ENCODE measurements around the gene EXOC3L1. TPM values are rescaled to one million over a fixed set of nuclear protein-coding genes. Genes with fewer than 3 reads are reported as not detected.

EXOC3L1 gene
- total and polyA plus RNA-seq, 2 of the 13 experiments (the other 11 are each of a cell fraction or from before 2014, with no cell fraction given) = 0.12 TPM; not detected in 1

DNA sequence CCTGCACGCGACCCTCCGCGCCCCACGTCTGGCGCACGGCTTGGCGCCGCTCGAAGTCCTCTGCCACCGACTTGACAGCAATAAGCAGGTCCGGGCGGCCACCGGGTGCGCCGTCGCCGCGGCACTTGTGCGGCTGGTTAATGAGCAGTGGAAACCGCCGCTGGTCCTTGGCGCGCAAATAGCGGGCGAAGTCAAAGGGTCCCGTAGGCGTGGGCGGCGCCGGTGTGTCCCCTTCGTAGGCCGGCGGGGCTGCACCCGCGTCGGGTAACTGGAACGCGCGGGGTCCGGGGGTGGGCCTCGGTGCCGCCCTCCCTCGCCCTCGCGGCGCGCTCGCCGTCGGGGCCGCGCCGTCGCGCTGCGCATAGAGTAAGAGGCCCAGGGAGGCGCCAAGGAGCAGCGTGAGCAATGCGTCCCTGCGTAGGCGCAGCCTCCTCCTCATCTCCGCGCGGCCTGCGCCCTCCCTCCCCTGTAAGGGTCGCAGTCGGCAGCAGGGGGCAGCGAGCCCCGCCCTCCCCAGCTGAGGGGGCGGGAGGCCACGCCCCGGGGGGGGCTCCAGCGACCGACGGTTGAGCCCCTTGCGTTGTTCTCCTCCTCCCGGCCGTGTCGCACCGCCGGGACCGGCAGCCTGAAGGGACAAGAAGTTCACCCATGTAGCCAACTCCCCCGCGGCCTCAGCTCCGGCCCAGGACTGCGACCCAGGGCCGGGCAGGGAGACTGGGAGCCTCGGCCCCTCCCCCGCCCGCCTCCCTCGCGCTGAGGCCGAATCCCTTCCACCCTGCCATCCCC is 39.7 kb downstream of the EXOC3L1 start (continued):
- TF ChIP-seq, protein P1, sequence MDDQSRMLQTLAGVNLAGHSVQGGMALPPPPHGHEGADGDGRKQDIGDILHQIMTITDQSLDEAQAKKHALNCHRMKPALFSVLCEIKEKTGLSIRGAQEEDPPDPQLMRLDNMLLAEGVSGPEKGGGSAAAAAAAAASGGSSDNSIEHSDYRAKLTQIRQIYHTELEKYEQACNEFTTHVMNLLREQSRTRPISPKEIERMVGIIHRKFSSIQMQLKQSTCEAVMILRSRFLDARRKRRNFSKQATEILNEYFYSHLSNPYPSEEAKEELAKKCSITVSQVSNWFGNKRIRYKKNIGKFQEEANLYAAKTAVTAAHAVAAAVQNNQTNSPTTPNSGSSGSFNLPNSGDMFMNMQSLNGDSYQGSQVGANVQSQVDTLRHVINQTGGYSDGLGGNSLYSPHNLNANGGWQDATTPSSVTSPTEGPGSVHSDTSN (CRISPR knock-in tag; IDR thresholded peaks at IDR 0.05; ENCODE audit: borderline replicate concordance) = no peak
- TF ChIP-seq CC2D1A (CRISPR knock-in tag; IDR thresholded peaks at IDR 0.05) (no peak), ZNF543 (CRISPR knock-in tag; IDR thresholded peaks at IDR 0.05) (no peak), ZNF232 (CRISPR knock-in tag; IDR thresholded peaks at IDR 0.05; ENCODE audit: borderline replicate concordance) (no peak), ZNF235 (CRISPR knock-in tag; IDR thresholded peaks at IDR 0.05; ENCODE audit: borderline replicate concordance) (0 out of 2 replicates have a peak, but pooled peaks have one; percentile 38), MTA1 (CRISPR knock-in tag; IDR thresholded peaks at IDR 0.05; ENCODE audit: borderline replicate concordance) (0 out of 2 replicates have a peak, but pooled peaks have one; percentile 18), LCORL (IDR thresholded peaks at IDR 0.05) (no peak), LCORL (CRISPR knock-in tag; IDR thresholded peaks at IDR 0.05) (no peak), PAF1 (CRISPR knock-in tag; IDR thresholded peaks at IDR 0.05) (peak; percentile 62; the same call in 1 of the 2 replicates), ZFP1 (CRISPR knock-in tag; IDR thresholded peaks at IDR 0.05) (no peak)
- TF ChIP-seq, protein P2, sequence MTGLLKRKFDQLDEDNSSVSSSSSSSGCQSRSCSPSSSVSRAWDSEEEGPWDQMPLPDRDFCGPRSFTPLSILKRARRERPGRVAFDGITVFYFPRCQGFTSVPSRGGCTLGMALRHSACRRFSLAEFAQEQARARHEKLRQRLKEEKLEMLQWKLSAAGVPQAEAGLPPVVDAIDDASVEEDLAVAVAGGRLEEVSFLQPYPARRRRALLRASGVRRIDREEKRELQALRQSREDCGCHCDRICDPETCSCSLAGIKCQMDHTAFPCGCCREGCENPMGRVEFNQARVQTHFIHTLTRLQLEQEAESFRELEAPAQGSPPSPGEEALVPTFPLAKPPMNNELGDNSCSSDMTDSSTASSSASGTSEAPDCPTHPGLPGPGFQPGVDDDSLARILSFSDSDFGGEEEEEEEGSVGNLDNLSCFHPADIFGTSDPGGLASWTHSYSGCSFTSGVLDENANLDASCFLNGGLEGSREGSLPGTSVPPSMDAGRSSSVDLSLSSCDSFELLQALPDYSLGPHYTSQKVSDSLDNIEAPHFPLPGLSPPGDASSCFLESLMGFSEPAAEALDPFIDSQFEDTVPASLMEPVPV (CRISPR knock-in tag; IDR thresholded peaks at IDR 0.05) = no peak
- TF ChIP-seq, protein P3, sequence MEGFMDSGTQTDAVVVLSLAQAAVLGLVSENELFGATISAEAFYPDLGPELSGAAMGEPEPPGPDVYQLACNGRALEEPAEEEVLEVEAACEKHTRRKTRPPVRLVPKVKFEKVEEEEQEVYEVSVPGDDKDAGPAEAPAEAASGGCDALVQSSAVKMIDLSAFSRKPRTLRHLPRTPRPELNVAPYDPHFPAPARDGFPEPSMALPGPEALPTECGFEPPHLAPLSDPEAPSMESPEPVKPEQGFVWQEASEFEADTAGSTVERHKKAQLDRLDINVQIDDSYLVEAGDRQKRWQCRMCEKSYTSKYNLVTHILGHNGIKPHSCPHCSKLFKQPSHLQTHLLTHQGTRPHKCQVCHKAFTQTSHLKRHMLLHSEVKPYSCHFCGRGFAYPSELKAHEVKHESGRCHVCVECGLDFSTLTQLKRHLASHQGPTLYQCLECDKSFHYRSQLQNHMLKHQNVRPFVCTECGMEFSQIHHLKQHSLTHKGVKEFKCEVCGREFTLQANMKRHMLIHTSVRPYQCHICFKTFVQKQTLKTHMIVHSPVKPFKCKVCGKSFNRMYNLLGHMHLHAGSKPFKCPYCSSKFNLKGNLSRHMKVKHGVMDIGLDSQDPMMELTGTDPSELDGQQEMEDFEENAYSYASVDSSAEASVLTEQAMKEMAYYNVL (CRISPR knock-in tag; IDR thresholded peaks at IDR 0.05; ENCODE audit: borderline replicate concordance) = peak; percentile 63
- TF ChIP-seq, protein P4, sequence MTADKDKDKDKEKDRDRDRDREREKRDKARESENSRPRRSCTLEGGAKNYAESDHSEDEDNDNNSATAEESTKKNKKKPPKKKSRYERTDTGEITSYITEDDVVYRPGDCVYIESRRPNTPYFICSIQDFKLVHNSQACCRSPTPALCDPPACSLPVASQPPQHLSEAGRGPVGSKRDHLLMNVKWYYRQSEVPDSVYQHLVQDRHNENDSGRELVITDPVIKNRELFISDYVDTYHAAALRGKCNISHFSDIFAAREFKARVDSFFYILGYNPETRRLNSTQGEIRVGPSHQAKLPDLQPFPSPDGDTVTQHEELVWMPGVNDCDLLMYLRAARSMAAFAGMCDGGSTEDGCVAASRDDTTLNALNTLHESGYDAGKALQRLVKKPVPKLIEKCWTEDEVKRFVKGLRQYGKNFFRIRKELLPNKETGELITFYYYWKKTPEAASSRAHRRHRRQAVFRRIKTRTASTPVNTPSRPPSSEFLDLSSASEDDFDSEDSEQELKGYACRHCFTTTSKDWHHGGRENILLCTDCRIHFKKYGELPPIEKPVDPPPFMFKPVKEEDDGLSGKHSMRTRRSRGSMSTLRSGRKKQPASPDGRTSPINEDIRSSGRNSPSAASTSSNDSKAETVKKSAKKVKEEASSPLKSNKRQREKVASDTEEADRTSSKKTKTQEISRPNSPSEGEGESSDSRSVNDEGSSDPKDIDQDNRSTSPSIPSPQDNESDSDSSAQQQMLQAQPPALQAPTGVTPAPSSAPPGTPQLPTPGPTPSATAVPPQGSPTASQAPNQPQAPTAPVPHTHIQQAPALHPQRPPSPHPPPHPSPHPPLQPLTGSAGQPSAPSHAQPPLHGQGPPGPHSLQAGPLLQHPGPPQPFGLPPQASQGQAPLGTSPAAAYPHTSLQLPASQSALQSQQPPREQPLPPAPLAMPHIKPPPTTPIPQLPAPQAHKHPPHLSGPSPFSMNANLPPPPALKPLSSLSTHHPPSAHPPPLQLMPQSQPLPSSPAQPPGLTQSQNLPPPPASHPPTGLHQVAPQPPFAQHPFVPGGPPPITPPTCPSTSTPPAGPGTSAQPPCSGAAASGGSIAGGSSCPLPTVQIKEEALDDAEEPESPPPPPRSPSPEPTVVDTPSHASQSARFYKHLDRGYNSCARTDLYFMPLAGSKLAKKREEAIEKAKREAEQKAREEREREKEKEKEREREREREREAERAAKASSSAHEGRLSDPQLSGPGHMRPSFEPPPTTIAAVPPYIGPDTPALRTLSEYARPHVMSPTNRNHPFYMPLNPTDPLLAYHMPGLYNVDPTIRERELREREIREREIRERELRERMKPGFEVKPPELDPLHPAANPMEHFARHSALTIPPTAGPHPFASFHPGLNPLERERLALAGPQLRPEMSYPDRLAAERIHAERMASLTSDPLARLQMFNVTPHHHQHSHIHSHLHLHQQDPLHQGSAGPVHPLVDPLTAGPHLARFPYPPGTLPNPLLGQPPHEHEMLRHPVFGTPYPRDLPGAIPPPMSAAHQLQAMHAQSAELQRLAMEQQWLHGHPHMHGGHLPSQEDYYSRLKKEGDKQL (CRISPR knock-in tag; IDR thresholded peaks at IDR 0.05; ENCODE audit: low read depth) = no peak
- TF ChIP-seq, protein P5, sequence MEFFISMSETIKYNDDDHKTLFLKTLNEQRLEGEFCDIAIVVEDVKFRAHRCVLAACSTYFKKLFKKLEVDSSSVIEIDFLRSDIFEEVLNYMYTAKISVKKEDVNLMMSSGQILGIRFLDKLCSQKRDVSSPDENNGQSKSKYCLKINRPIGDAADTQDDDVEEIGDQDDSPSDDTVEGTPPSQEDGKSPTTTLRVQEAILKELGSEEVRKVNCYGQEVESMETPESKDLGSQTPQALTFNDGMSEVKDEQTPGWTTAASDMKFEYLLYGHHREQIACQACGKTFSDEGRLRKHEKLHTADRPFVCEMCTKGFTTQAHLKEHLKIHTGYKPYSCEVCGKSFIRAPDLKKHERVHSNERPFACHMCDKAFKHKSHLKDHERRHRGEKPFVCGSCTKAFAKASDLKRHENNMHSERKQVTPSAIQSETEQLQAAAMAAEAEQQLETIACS (CRISPR knock-in tag; IDR thresholded peaks at IDR 0.05) = no peak
- TF ChIP-seq, protein P6, sequence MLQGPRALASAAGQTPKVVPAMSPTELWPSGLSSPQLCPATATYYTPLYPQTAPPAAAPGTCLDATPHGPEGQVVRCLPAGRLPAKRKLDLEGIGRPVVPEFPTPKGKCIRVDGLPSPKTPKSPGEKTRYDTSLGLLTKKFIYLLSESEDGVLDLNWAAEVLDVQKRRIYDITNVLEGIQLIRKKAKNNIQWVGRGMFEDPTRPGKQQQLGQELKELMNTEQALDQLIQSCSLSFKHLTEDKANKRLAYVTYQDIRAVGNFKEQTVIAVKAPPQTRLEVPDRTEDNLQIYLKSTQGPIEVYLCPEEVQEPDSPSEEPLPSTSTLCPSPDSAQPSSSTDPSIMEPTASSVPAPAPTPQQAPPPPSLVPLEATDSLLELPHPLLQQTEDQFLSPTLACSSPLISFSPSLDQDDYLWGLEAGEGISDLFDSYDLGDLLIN (CRISPR knock-in tag; IDR thresholded peaks at IDR 0.05; ENCODE audit: borderline replicate concordance) = no peak

All from HepG2 (cell line).